Stimulated activated CD4-positive, alpha-beta T cell treated with anti-CD3 and anti-CD28 coated beads, Interleukin-15, amount 100 ng/mL, for 1 hour (primary cell): ENCODE data around the gene IMPDH1.
A peak's percentile ranks its signal among the peaks of the same experiment; 100 is the strongest.

Source experiments
- DNase-seq, 2 donors: peaks; one replicate each; pipeline ENCODE4 v3.0.0-alpha.2; 2020; ENCODE audit warnings: low read depth in 1 of 2, low spot score in 1 of 2

Gene IMPDH1

DNA sequence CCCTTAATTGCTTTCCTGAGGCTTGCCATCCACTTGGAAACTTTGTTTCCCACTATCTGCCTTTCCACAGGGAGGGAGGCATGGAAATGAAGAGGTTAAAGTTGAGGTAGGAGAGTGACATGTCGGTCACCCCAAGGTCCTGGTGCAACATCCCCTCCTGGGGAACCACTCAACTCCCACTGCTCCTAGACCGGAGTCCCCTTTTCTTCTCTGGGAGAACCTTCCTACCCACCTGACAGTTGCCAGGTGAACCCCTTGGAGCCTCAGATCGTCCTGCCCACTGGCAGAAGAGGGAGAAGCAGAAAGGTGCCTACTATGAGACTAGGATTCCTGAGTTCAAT lies 21.7 kb downstream of the IMPDH1 start:
- no peak for DNase-seq

GRCh38 chr7:128387216-128388144 lies 22.3 kb downstream of the IMPDH1 start:
- DNase-seq = peak in 1 of 2 donors; percentile 59

- DNase-seq = no peak
These were observed 23.5 kb downstream of the IMPDH1 start for GRCh38 chr7:128385988-128386925.

DNA sequence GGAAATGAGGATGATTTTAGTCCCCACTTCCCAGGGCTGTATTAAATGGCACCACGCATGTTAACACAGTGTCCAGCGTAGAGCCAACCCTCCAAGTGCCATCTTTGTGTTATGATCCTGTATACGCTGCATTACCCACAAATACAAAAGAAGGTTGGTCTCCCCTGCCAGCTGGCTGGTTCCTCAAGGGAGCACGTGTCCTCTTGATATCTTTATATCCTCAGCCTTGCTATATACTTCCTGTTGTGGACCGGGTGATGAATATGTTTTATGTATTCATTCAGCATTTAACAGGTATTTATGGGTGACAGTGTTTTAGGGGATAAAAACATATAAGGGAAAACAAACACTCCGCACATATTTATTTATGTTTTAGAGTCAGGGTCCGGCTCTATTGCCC lies 25.1 kb downstream of the IMPDH1 start:
- DNase-seq = no peak

GRCh38 chr7:128383776-128384175 lies 26.0 kb downstream of the IMPDH1 start:
- DNase-seq = no peak

- DNase-seq = no peak
These were observed 28.5 kb downstream of the IMPDH1 start for GRCh38 chr7:128381161-128381821.

- no peak for DNase-seq
These were observed 29.2 kb downstream of the IMPDH1 start for GRCh38 chr7:128380483-128381106.

DNA sequence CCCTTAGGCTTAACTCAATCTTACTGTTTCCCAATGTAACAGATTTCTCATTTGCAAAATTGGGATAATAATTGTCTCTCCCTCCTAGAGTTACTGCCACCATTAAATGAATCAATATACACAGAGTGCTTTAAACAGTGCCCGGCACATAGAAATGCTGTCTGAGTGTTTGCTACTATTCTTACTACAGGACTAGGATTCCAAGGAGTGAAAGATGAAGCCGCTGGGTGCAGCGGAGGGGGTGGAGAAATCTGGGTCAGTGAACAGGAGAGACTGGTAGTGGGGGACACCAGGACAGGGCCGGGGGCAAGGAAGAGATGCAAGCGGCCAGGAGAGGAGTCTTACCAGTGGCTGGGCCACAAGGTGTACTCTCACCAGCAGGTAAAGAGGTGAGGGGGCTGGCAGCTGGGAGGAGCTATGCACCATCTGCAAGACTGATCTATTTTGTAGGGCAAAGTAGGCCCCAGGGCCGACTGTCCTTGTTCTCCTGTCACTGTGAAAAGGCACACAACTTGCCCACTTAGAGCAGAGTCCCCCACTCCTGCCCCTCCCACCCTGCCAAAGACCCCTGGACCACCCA lies 29.8 kb downstream of the IMPDH1 start:
- no peak for DNase-seq

DNA sequence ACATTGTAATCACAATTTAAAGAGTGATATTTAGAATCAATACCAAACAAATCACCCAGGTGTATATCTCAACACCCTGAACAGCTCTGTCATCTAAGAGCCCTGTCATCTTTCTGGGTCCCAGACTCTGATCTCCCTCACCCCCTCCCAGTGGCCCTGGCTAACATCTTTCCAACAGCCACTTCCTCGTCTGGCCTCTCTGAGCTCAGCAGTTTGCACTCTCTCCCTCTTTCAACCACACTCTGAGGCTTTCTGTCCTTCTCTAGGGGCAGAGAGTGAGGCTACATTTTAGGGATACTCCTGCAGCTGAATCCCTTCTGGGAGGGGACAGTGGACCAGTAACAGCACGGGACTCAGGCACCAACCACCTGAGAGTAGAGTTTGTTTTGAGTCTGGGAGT lies 31.1 kb downstream of the IMPDH1 start:
- no peak for DNase-seq

GRCh38 chr7:128376077-128376476 lies 33.7 kb downstream of the IMPDH1 start:
- DNase-seq = no peak

DNA sequence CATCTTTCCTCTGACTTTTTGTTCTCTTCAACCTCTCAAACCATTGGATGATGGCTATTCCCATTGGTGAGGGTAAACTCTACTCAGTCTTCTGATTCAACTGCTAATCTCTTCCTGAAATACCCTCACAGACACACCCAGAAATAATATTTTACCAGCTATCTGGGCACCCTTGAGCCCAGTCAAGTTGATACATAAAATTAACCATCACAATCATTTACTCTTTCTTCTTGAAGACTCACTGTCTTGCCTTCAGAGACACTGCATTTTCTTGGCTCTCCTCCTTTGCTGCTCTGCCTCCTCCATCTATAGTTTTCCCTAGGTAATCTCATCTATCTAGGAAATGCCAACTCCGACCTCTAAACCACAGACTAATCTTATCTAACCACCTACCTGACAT lies 35.7 kb downstream of the IMPDH1 start:
- DNase-seq = no peak

DNA sequence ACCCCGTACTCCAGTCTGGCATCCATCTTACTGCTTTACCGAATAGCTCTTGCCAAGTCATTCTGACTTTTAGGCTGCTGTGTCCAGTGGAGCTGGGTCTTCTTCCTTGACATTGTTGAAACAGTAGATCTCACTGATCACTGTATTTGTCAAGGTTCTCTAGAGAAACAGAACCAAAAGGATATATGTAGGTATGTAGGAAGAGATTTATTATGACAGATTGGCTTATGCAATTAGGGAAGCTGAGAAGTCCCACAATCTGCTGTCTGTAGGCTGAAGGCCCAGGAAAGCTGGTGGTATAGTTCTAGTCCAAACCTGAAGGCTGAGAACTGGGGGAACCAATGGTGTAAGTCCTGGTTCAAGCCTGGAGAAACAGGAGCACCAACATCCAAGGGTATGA lies 36.2 kb downstream of the IMPDH1 start:
- DNase-seq = no peak

- no peak for DNase-seq
These were observed 39.3 kb downstream of the IMPDH1 start for GRCh38 chr7:128370491-128370890.

GRCh38 chr7:128366986-128367385 lies 42.8 kb downstream of the IMPDH1 start:
- no peak for DNase-seq

DNA sequence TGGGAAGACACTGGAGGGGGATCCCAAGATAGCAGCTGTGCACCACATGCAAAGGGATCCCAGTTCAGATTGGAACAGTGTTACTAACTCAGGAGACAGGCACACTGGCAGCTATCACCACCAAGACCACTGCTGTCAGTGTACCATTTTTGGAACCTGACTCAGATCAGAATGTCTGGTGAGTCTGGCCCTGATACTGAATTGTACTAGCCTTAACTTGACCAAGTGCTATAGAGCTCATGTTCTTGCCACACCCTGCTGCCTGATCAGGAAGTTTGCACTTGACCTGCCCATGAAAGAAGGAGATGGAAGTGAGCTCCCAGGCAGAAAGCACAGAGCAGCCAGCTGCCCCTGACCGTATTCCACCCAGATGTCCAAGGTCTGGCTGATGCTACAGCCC lies 43.5 kb downstream of the IMPDH1 start:
- DNase-seq = no peak

- DNase-seq = no peak
These were observed 44.4 kb downstream of the IMPDH1 start for GRCh38 chr7:128365432-128365831.

DNA sequence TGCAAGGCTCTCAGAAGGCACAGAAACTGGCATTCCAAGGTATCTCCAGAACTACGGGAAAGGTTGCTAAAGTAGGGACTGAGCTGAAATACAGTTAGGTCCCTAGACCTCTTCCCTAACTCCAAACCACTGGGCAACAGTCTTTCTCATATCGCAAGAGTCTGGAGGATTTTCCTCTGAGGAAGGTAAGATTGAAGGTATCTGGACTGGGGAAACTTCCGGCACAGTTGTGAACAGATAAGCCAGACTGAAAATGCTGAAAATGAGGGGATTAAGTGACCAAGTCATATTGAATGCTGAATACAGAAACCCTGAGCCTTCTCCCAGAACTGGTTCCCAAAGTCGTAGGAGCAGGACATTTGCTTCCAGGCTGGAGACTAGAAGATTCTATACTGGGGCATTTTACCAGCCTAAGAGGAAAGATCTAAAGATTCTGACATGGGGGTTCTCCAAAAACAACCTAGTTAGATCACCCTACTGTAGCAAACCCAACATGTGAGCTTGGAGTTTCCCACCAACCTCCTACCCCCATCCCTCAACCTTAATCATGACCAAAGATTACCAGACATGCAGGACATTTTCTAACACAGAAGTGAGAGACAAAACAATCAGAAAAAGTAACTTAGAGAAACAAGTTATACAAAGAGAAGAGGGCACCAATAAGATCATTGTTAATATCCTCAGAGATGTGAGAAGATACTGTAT lies 45.5 kb downstream of the IMPDH1 start:
- no peak for DNase-seq

DNA sequence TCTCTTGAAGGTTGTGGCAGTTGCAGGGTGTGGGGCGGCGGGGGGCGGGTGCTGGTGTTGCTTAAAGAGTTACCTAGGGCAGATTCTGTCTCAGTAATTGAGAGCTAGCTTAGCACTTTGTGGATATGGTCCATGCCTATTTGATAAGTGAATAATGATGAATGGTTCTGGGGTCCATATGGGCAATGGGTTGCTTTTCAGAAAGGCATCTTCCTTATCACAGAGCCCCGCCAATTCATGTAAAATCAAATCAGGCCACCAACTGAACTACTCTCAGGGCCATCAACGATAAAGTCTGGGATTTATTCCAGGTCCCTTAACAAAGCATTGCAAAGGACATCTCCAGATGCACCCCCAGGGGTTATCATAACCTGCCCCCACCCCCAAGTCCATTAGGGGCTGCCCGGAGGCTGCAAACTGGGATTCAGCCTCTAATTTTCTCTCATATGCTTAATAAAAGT lies 46.5 kb downstream of the IMPDH1 start:
- no peak for DNase-seq

GRCh38 chr7:128362670-128363069 lies 47.1 kb downstream of the IMPDH1 start:
- DNase-seq = no peak
